Panc1 (cell line): ENCODE data around the gene AP1B1. TPM values are rescaled to one million over a fixed set of nuclear protein-coding genes. Genes with fewer than 3 reads are reported as not detected.
A peak's percentile ranks its signal among the peaks of the same experiment; 100 is the strongest.

Experiments used
- ATAC-seq: fragments of 200-7000 bp; cut with Tn5 transposase; 2 replicates; pipeline ENCODE4 v1.9.1; 2020; ENCODE audit warnings: mild to moderate bottlenecking, moderate library complexity
- BruUV-seq: library from RNA; stranded (reverse); fragments of 400-500 nt; replicated peaks from 2 replicates; lab custom pipeline; 2021; lab: Mats Ljungman, UMichigan
- CTCF ChIA-PET: fragments of 300-600 bp; sonication (Branson Sonifier 250); formaldehyde crosslinking; loops from one replicate; lab custom pipeline; 2022; ENCODE audit warnings: antibody characterized with exemption; lab: Charles Lee
- POLR2A ChIA-PET: fragments of 300-600 bp; sonication (Branson Sonifier 250); formaldehyde crosslinking; loops from one replicate; lab custom pipeline; 2022; ENCODE audit warnings: antibody characterized with exemption; lab: Charles Lee
- DNase-seq: peaks from one replicate; pipeline ENCODE4 v3.0.0-alpha.2; 2010; ENCODE audit warnings: low read depth, low spot score
- H3K27ac ChIP-seq: 2 replicates; pipeline ENCODE4 v1.5.1; 2011; ENCODE audit warnings: mild to moderate bottlenecking, low read length, inconsistent platforms
- H3K27me3 ChIP-seq: fragments of 200-500 bp; sonication (Bioruptor generic); 2 replicates; pipeline ENCODE4 v1.6.0; 2014; ENCODE audit warnings: low read length, inconsistent platforms; ENCODE audit not compliant: control insufficient read depth, insufficient read depth
- H3K36me3 ChIP-seq: fragments of 200-500 bp; sonication (Bioruptor generic); 2 replicates; pipeline ENCODE4 v1.5.1; 2014; ENCODE audit warnings: inconsistent platforms, mild to moderate bottlenecking, low read length, moderate library complexity; ENCODE audit not compliant: control insufficient read depth, insufficient read depth
- H3K4me1 ChIP-seq: 2 replicates; pipeline ENCODE4 v1.5.1; 2011; ENCODE audit warnings: inconsistent platforms, mild to moderate bottlenecking, low read length, moderate library complexity; ENCODE audit not compliant: control insufficient read depth, insufficient read depth
- H3K4me3 ChIP-seq, 2 experiments: 2 replicates each; pipeline ENCODE4 v1.5.1; 2011 to 2012; ENCODE audit warnings: low read depth in 2 of 2, low read length in 2 of 2, mild to moderate bottlenecking in 2 of 2, inconsistent platforms in 1 of 2, moderate library complexity in 1 of 2
- H3K9me3 ChIP-seq: fragments of 200-500 bp; sonication (Bioruptor generic); 2 replicates; pipeline ENCODE4 v1.5.1; 2014; ENCODE audit warnings: low read depth, mild to moderate bottlenecking, inconsistent platforms, low read length, moderate library complexity; ENCODE audit not compliant: control insufficient read depth, insufficient read depth
- POLR2AphosphoS5 ChIP-seq: IDR thresholded peaks from 2 replicates; pipeline ENCODE4 v1.6.1; 2012; ENCODE audit warnings: mild to moderate bottlenecking, low read depth, low read length, moderate library complexity
- REST ChIP-seq, 2 experiments: IDR thresholded peaks; 2 replicates each; pipeline ENCODE4 v1.6.1; 2011 to 2012; ENCODE audit warnings: low read depth in 2 of 2, control low read depth in 1 of 2, low read length in 1 of 2, mild to moderate bottlenecking in 1 of 2, moderate library complexity in 1 of 2; ENCODE audit not compliant: insufficient read depth in 1 of 2
- TCF7L2 ChIP-seq: IDR thresholded peaks from 2 replicates; pipeline ENCODE4 v1.6.1; 2011; ENCODE audit warnings: mild to moderate bottlenecking, low read depth, low read length, inconsistent platforms
- in situ Hi-C: cut with HindIII; loops from 2 replicates; pipeline ENCODE4 v1.10.0; 2016; ENCODE audit warnings: low sequenced_read_pairs, low pct_unique_long_range_greater_than_20kb
- intact Hi-C: fragments of 100-400 bp; cut with micrococcal nuclease; formaldehyde crosslinking; loops from one replicate; pipeline ENCODE4 v1.10.0; 2022; ENCODE audit not compliant: unreplicated experiment
- total RNA-seq: library from RNA; stranded (reverse); gene quantifications from one replicate; pipeline ENCODE4 v1.2.1, GENCODE V29; 2021; ENCODE audit not compliant: unreplicated experiment

Gene AP1B1
- total RNA-seq, 1 experiment from 2014 or later: 48.6 TPM

- no peak for DNase-seq
- no peaks in the 10 kb centered on the region for H3K27me3 ChIP-seq
- H3K4me1 ChIP-seq: peaks cover 24% of the 10 kb centered on the region
- H3K27ac ChIP-seq: peak overlapping the region; percentile 71
- intact Hi-C loops: no loop called here
- in situ Hi-C loops: no loop called here
- H3K9me3 ChIP-seq: no peaks in the 10 kb centered on the region
- H3K4me3 ChIP-seq: peak overlapping the region; percentile 66 to 75
- TF ChIP-seq REST (IDR thresholded peaks at IDR 0.05; ENCODE audit: insufficient read depth in 1 of 2, low read depth in 2 of 2, low read length in 1 of 2): no peak
- ChIA-PET CTCF (no interaction called here), POLR2A (no interaction called here)
- H3K36me3 ChIP-seq: no peaks in the 10 kb centered on the region; the same call in 1 of the 2 replicates
- ATAC-seq: no peak; the same call in 1 of the 2 replicates
- no TSS peak for BruUV-seq
These were observed 78.9 kb downstream of the AP1B1 start for GRCh38 chr22:29309332-29310064.

GRCh38 chr22:29308791-29309262, 79.5 kb downstream of the AP1B1 start:
- TF ChIP-seq REST (IDR thresholded peaks at IDR 0.05; ENCODE audit: insufficient read depth in 1 of 2, low read depth in 2 of 2, low read length in 1 of 2) (no peak), TCF7L2 (no peak), POLR2AphosphoS5 (no peak)
- Histone ChIP-seq H3K9me3 (no peaks in the 10 kb centered on the region), H3K27ac (peak overlapping the region; percentile 71), H3K4me3 (peak overlapping the region; percentile 66 to 75), H3K27me3 (no peaks in the 10 kb centered on the region), H3K4me1 (peaks cover 24% of the 10 kb centered on the region), H3K36me3 (no peaks in the 10 kb centered on the region; the same call in 1 of the 2 replicates)
- CTCF ChIA-PET: no interaction called here
- no TSS peak for BruUV-seq
- intact Hi-C loops (no loop called here), in situ Hi-C loops (no loop called here)
- DNase-seq (no peak), ATAC-seq (no peak)
- POLR2A ChIA-PET: no interaction called here
